Activated CD4-positive, CD25-positive, alpha-beta regulatory T cell treated with anti-CD3 and anti-CD28 coated beads, Interleukin-2, amount 50 U/mL, for 16 hours (primary cell): ENCODE measurements around the gene CRADD.
"Not testable (repeated sequence)": the region's sequence is repeated elsewhere in the genome, so short reads cannot be mapped to it uniquely, and the experiment has no call there.

ENCODE experiments used
- DNase-seq: peaks from one replicate; pipeline ENCODE4 v3.0.0-alpha.2; 2020; ENCODE audit warnings: low read depth, low spot score

The CRADD gene

GRCh38 chr12:93870020-93870795 lies 193.0 kb downstream of the CRADD start:
- no peak for DNase-seq

DNA sequence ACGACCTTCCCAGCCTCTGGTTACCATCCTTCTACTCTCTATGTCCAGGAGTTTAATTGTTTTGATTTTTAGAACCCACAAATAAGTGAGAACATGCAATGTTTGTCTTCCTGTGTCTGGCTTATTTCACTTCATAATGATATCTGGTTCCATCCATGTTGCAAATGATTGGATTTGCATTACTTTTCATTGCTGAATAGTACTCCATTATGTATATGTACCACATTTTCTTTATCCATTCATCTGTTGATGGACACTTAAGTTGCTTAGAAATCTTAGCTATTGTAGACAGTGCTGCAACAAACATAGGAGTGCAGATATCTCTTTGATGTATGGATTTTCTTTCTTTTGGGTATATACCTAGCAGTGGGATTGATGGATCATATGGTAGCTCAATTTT lies 194.4 kb downstream of the CRADD start:
- DNase-seq = not testable (repeated sequence)

DNA sequence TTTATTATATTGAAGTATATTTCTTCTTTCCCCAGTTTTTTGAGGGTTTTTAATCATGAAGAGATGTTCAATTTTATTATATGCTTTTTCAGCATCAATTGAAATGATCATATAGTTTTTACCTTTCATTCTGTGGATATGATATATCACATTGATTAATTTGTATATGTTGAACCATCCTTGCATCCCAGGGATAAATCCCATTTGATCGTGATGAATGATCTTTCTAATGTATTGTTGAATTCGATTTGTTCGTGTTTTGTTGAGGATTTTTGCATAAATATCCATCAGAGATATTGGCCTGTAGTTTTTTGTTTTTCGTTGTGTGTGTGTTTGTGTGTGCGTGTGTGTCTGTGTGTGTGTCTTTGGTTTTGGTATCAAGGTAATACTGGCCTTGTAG lies 196.4 kb downstream of the CRADD start:
- DNase-seq = no peak

GRCh38 chr12:93875157-93875556 lies 198.0 kb downstream of the CRADD start:
- DNase-seq = no peak

DNA sequence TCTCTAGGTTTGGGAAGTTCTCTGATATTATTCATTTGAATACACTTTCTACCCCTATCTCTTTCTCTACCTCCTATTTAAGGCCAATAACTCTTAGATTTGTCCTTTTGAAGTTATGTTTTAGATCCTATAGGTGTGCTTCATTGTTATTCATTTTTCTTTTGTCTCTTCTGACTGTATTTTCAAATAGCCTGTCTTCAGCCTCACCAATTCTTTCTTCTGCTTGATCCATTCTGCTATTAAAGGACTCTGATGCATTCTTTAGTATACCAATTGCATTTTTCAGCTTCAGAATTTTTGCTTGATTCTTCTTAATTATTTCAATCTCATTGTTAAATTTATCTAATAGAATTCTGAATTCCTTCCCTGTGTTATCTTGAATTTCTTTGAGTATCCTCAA lies 199.2 kb downstream of the CRADD start:
- no peak for DNase-seq

DNA sequence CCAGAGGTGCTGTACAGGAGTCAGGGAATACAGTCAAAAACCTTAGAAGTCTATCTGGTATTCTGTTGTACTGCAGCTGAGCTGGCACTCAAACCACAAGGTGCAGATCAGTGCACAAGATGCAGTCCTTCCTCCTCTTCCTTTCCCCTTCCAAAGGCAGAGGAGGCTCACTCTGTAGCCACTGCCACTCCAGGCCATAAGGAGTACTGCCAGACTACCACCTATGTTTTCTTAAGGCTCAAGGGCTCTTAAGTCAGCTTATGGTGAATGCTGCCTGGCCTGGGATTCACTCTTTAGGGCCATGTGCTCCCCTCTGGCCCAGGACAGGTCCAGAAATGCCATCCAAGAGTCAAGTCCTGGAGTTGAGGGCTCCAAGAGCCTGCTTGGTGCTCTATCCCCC lies 200.3 kb downstream of the CRADD start:
- no peak for DNase-seq

DNA sequence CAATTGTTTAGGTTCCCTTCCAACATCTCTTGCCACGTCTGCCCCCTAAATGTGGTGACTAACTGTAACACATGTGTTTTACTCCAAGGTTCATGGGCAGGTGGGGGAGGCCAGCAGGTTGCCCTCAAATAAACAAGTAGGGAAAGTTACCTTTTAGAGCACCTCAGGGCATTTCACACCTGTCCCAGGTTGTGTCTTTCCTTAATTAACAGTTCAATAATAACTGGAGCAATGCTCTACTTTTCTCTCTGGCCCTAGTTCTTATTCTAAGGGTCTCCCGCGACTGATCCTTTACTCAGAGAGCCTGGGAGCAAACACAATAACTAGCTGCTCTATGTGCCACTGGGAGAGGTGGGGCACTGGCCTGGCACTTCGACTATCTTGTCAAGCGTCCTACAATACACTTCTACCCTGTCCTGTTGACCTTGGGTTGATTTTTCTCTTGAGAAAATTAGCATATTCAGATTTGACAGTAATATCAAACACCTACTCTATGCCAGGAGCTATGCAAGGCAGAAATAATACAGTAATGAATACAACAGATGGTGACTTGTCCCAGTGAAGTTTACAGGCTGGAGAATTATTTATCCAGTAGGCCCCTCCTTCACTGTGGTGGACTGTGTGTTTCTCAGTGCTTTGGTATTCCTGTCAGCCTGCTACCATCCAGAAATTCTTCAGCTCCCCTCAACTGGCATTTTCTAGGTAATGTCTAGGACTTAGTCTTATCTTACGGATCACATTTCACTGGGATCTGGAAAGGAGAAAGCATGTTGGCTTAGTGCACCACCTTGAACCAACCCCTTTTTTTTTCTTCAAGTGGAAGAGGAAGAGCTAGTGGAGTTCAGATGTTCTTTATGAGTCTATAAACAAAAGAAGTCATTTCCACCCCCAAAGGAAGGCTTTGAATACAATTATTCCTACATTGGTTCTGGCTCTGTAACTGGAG lies 202.6 kb downstream of the CRADD start:
- no peak for DNase-seq

DNA sequence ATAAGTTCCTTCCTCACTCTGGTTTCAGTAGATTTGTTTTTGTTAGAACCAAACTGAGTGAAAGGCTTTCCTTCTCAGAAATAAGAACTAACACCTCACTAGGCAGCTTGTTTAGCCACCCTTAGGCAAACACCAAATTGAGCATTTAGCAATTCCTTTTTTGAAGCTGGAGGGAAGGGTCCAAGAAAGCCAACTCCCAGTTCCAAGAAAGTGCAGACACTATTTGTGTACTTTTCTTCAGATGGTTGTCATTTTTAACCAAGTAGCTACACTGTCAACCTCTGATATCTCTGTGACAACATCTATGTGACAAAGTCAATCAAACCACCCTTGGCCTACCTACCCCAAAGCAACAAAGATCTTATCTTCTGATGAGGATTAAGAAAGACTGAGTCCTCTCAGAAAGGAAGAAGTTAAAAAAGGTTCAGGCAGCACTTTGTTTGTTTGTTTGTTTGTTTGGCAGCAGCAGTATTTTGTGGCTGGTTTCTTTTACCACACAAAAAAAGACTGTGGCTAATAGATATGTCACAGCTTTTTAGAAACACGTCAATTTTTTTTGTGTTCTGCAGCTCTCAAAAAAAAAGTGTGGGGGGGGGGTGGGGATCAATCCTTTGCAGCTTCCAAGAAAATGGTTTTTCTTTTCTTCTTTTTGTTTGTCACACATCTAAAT lies 203.8 kb downstream of the CRADD start:
- DNase-seq = no peak

- no peak for DNase-seq
These were observed 205.6 kb downstream of the CRADD start for GRCh38 chr12:93882763-93883162.

GRCh38 chr12:93883436-93884154 lies 206.4 kb downstream of the CRADD start:
- DNase-seq = no peak

- DNase-seq = no peak
These were observed 207.8 kb downstream of the CRADD start for GRCh38 chr12:93884794-93885460.

DNA sequence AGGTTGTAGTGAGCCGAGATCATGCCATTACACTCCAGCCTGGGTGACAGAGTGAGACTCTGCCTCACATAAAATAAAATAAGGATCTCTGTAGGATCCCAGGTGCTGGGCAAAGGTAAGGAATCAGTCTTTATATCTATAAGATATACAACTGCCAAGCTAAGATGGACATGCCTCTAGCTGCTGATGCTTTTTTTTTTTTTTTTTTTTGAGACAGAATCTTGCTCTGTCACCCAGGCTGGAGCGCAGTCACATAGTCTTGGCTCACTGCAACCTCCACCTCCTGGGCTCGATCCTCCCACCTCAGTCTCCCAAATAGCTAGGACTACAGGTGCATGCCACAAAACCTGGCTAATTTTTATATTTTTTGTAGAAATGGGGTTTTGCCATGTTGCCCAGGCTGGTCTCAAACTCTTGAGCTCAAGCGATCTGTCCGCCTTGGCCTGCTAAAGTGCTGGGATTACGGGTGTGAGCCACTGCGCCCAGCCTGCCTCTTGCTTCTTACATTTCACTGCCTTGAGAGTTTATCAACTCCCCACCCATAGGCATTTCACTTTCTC lies 208.9 kb downstream of the CRADD start:
- DNase-seq = not testable (repeated sequence)

GRCh38 chr12:93886533-93887511 lies 209.6 kb downstream of the CRADD start:
- DNase-seq = no peak

DNA sequence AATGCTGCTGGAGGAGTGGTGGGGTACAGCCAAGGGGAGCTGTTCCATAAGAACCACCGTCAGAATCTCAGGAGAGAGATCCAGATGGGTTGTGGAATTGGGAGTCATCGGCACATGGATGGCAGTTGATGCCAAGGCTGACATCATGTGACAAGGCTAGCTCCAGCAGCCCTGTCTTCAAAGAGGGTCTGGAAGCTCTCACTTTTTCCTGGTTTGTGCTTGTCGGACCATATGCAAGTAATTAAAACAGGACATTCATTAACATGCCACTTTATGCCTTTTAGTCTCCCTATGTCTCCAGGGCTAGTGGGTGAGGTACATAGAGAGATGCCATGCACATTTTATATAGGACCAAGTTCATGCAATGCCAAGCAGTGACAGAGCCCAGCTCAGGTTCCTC lies 211.8 kb downstream of the CRADD start:
- DNase-seq = no peak

DNA sequence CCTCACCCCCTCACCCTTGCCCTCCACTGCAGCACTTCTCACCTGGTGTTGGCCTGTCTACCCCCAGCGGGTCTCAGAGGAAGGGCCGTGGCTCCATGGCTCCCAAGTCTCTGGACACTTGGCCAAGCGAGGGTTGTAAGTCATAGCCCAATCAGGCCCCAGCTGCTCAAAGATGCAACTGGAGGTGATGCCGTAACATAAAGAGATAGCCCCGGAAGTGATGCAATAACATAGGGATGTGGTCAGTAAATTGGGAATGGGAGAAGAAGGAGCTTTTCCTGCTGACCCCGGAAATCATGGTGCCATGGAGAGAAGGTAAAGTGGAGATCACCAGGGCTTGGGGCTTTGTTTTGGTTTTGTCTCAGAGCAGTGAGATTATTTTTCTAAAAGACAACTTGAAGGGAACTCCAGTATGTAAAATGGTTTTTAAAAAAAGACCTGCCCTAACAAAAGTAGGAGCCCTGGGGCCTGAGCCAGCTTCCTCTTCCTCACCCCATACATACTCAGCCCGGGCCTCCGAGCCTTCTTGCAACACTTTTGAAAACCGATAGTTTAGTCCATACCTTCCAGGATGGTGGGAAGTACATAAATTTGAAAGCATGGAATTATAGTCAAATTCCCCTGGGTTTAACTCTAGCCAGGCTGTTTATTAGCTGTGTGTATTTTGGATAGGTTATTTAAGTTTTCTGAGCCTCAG lies 212.5 kb downstream of the CRADD start:
- no peak for DNase-seq

DNA sequence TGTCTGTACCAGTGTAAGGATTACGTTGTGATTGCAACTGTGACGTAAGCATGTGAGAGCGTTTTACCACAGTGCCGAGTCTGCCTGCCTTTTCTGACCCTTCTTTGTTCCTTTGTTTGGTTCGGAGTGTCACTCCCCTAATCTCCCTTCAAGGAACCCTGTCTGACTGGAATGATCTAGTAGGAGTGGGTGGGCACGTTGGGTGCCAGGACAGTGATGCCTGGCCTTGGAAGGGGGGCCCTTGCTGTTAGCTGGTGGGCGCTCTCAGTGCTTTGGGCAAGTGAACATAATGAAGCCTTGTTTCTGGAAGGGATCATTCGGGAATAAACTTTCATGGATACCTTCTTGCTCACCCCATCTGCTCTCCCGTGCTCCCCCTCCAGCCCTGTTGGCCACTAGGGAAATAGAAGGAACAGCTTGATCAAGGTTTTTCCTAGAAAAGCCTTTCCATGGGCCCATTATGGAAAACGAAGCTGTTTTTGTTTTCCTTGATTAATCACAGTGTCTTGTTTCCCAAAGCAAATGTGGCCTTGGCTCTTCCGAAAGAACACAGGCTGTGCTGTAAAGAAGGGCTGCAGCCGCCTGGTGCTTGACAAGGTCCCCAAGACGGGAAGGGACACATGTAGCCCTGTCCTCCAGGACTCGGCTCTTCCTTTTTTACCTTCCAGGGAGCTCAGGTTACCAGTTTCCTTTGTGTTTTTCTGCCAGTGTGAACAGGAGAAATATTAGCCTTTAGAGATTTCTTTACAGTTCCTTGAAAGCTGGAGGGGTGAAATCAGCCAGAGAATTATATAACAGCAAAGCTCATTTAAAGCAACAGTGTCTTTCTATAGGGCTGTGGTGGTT lies 215.5 kb downstream of the CRADD start:
- DNase-seq = no peak

- no peak for DNase-seq
These were observed 217.4 kb downstream of the CRADD start for GRCh38 chr12:93894391-93895088.
